Muscle of leg (tissue), 11 donors: ENCODE measurements around the gene ZNF107. TPM values are rescaled to one million over a fixed set of nuclear protein-coding genes. Genes with fewer than 3 reads are reported as not detected.

Source experiments
- DNase-seq: peaks from one replicate; pipeline ENCODE4 v3.0.0; 2013
- H3K27ac ChIP-seq: one replicate; pipeline ENCODE4 v1.5.1; 2013; ENCODE audit warnings: mild to moderate bottlenecking, low read length, control low read depth
- H3K27me3 ChIP-seq: one replicate; pipeline ENCODE4 v1.6.1; 2013; ENCODE audit warnings: low read length; ENCODE audit not compliant: control insufficient read depth, insufficient read depth
- H3K36me3 ChIP-seq: one replicate; pipeline ENCODE4 v1.6.1; 2013; ENCODE audit warnings: low read length; ENCODE audit not compliant: control insufficient read depth, insufficient read depth
- H3K4me1 ChIP-seq: one replicate; pipeline ENCODE4 v1.6.1; 2013; ENCODE audit warnings: low read length; ENCODE audit not compliant: control insufficient read depth, insufficient read depth
- H3K4me3 ChIP-seq: one replicate; pipeline ENCODE4 v1.5.1; 2013; ENCODE audit warnings: low read length, control low read depth
- H3K9me3 ChIP-seq: replicated peaks from 2 replicates; pipeline ENCODE4 v1.6.1; 2013; ENCODE audit warnings: low read depth, low read length; ENCODE audit not compliant: control insufficient read depth
- WGBS: methylation state at CpG from one replicate; pipeline ENCODE4 v1.1.5; 2013; ENCODE audit warnings: missing lambda C conversion rate; ENCODE audit not compliant: insufficient coverage; 5-methylcytosine and 5-hydroxymethylcytosine counted together
- polyA plus RNA-seq, 8 donors: library from polyadenylated mRNA; unstranded; fragments of 120-200 nt; gene quantifications; one replicate each; pipeline versions ENCODE4 v1.2.1 to v1.2.3, GENCODE V29; 2013; ENCODE audit warnings: inconsistent platforms in 1 of 8, low replicate concordance in 1 of 8; ENCODE audit not compliant: insufficient read length in 8 of 8, insufficient read depth in 1 of 8
- total RNA-seq: library from RNA; stranded (reverse); fragments of 120-200 nt; gene quantifications from one replicate; pipeline ENCODE4 v1.2.4, GENCODE V29; 2013

ZNF107 gene
- total and polyA plus RNA-seq, 9 donors = 2.8 to 5.9 (median 4.3) TPM

- Histone ChIP-seq H3K4me3 (no peak overlapping the region), H3K27ac (no peak overlapping the region), H3K9me3 (peaks cover 6% of the 10 kb centered on the region), H3K36me3 (no peaks in the 10 kb centered on the region), H3K4me1 (no peaks in the 10 kb centered on the region), H3K27me3 (no peaks in the 10 kb centered on the region)
- WGBS = 88% methylated on average over 3 of the region's 3 CpGs
- no peak for DNase-seq
Observed at GRCh38 chr7:64628721-64629120, 37.2 kb upstream of the ZNF107 start.

- no peak overlapping the region for H3K27ac ChIP-seq
- H3K36me3 ChIP-seq = no peaks in the 10 kb centered on the region
- DNase-seq = peak; percentile 16
- no CpG with 5 or more reads among the region's 2 CpGs for WGBS
- H3K4me1 ChIP-seq = no peaks in the 10 kb centered on the region
- H3K27me3 ChIP-seq = no peaks in the 10 kb centered on the region
- peaks cover 9% of the 10 kb centered on the region for H3K9me3 ChIP-seq
- no peak overlapping the region for H3K4me3 ChIP-seq
Observed at GRCh38 chr7:64630496-64630895, 35.4 kb upstream of the ZNF107 start.

GRCh38 chr7:64632029-64632428 lies 33.9 kb upstream of the ZNF107 start:
- Histone ChIP-seq H3K4me1 (no peaks in the 10 kb centered on the region), H3K4me3 (no peak overlapping the region), H3K27ac (no peak overlapping the region), H3K9me3 (peaks cover 16% of the 10 kb centered on the region), H3K27me3 (no peaks in the 10 kb centered on the region), H3K36me3 (no peaks in the 10 kb centered on the region)
- DNase-seq = no peak
- no CpG with 5 or more reads among the region's 1 CpG for WGBS

- Histone ChIP-seq H3K4me1 (no peaks in the 10 kb centered on the region), H3K4me3 (no peak overlapping the region), H3K9me3 (peaks cover 21% of the 10 kb centered on the region), H3K27me3 (no peaks in the 10 kb centered on the region), H3K27ac (no peak overlapping the region), H3K36me3 (no peaks in the 10 kb centered on the region)
- no peak for DNase-seq
- 71% methylated on average over 3 of the region's 3 CpGs for WGBS
Observed at GRCh38 chr7:64633401-64633800, 32.5 kb upstream of the ZNF107 start.

GRCh38 chr7:64634406-64635062 lies 31.4 kb upstream of the ZNF107 start:
- WGBS = no CpG with 5 or more reads among the region's 2 CpGs
- DNase-seq = no peak
- Histone ChIP-seq H3K9me3 (peaks cover 21% of the 10 kb centered on the region), H3K4me1 (no peaks in the 10 kb centered on the region), H3K36me3 (no peaks in the 10 kb centered on the region), H3K4me3 (no peak overlapping the region), H3K27me3 (no peaks in the 10 kb centered on the region), H3K27ac (no peak overlapping the region)

GRCh38 chr7:64636386-64636785 lies 29.5 kb upstream of the ZNF107 start:
- Histone ChIP-seq H3K4me1 (no peaks in the 10 kb centered on the region), H3K27ac (no peak overlapping the region), H3K27me3 (no peaks in the 10 kb centered on the region), H3K4me3 (no peak overlapping the region), H3K36me3 (no peaks in the 10 kb centered on the region), H3K9me3 (peaks cover 20% of the 10 kb centered on the region)
- 44% methylated on average over 4 of the region's 4 CpGs for WGBS
- no peak for DNase-seq

GRCh38 chr7:64637521-64638445 lies 28.1 kb upstream of the ZNF107 start:
- Histone ChIP-seq H3K27ac (no peak overlapping the region), H3K9me3 (peaks cover 27% of the 10 kb centered on the region), H3K4me1 (no peaks in the 10 kb centered on the region), H3K27me3 (no peaks in the 10 kb centered on the region), H3K4me3 (no peak overlapping the region), H3K36me3 (no peaks in the 10 kb centered on the region)
- no peak for DNase-seq
- WGBS = 66% methylated on average over 2 of the region's 4 CpGs

- H3K27me3 ChIP-seq = no peaks in the 10 kb centered on the region
- no peak overlapping the region for H3K27ac ChIP-seq
- DNase-seq = no peak
- peaks cover 25% of the 10 kb centered on the region for H3K9me3 ChIP-seq
- no peaks in the 10 kb centered on the region for H3K36me3 ChIP-seq
- WGBS = 50% methylated on average over 1 of the region's 2 CpGs
- no peaks in the 10 kb centered on the region for H3K4me1 ChIP-seq
- H3K4me3 ChIP-seq = no peak overlapping the region
Observed at GRCh38 chr7:64638822-64639221, 27.1 kb upstream of the ZNF107 start.

GRCh38 chr7:64639267-64640001 lies 26.5 kb upstream of the ZNF107 start:
- DNase-seq = no peak
- Histone ChIP-seq H3K27ac (no peak overlapping the region), H3K9me3 (peaks cover 25% of the 10 kb centered on the region), H3K4me3 (no peak overlapping the region), H3K4me1 (no peaks in the 10 kb centered on the region), H3K27me3 (no peaks in the 10 kb centered on the region), H3K36me3 (no peaks in the 10 kb centered on the region)
- WGBS = 51% methylated on average over 2 of the region's 2 CpGs

- DNase-seq = no peak
- WGBS = 80% methylated on average over 2 of the region's 3 CpGs
- no peaks in the 10 kb centered on the region for H3K4me1 ChIP-seq
- H3K9me3 ChIP-seq = peaks cover 25% of the 10 kb centered on the region
- H3K36me3 ChIP-seq = no peaks in the 10 kb centered on the region
- H3K27me3 ChIP-seq = no peaks in the 10 kb centered on the region
- H3K4me3 ChIP-seq = no peak overlapping the region
- no peak overlapping the region for H3K27ac ChIP-seq
Observed at GRCh38 chr7:64640504-64640903, 25.4 kb upstream of the ZNF107 start.
